CD4-positive, alpha-beta memory T cell (primary cell): ENCODE measurements around the gene MAGIX. TPM values are rescaled to one million over a fixed set of nuclear protein-coding genes. Genes with fewer than 3 reads are reported as not detected.

ENCODE experiments used
- CTCF ChIA-PET: fragments of 350-600 bp; sonication (Branson Sonifier 250); formaldehyde crosslinking; loops from one replicate; lab custom pipeline; 2021; ENCODE audit warnings: inconsistent platforms; ENCODE audit not compliant: partially characterized antibody; lab: Charles Lee
- POLR2A ChIA-PET: fragments of 350-600 bp; sonication (Branson Sonifier 250); formaldehyde crosslinking; loops from one replicate; lab custom pipeline; 2021; ENCODE audit not compliant: partially characterized antibody; lab: Charles Lee
- DNase-seq, 5 donors: peaks; one replicate each; pipeline versions ENCODE4 v3.0.0 to v3.0.0-alpha.2; 2020 to 2022; ENCODE audit warnings: mixed read lengths in 1 of 5
- H3K27ac ChIP-seq: one replicate; pipeline ENCODE4 v1.7.0; 2013; ENCODE audit warnings: low read depth, low read length
- H3K27me3 ChIP-seq: 2 replicates; pipeline ENCODE4 v1.7.0; 2013; ENCODE audit warnings: mild to moderate bottlenecking, low read length, moderate library complexity; ENCODE audit not compliant: insufficient read depth
- H3K36me3 ChIP-seq: 2 replicates; pipeline ENCODE4 v1.7.0; 2013; ENCODE audit warnings: mild to moderate bottlenecking, low read length, moderate library complexity; ENCODE audit not compliant: insufficient read depth
- H3K4me1 ChIP-seq: 2 replicates; pipeline ENCODE4 v1.7.0; 2013; ENCODE audit warnings: mild to moderate bottlenecking, low read length, moderate library complexity; ENCODE audit not compliant: insufficient read depth
- H3K4me3 ChIP-seq, 2 donors: one replicate each; pipeline ENCODE4 v1.7.0; 2013; ENCODE audit warnings: low read length in 2 of 2, mild to moderate bottlenecking in 1 of 2
- H3K9me3 ChIP-seq, 2 donors: one replicate each; pipeline ENCODE4 v1.7.0; 2013; ENCODE audit warnings: low read length in 2 of 2, control low read depth in 1 of 2; ENCODE audit not compliant: control insufficient read depth in 1 of 2
- H3K27ac Mint-ChIP-seq, 7 donors: one replicate each; pipeline ENCODE4 v1.8.0; 2020 to 2021; ENCODE audit warnings: mixed read lengths in 7 of 7, mild to moderate bottlenecking in 6 of 7, inconsistent platforms in 3 of 7, moderate library complexity in 3 of 7
- H3K27me3 Mint-ChIP-seq, 2 donors: one replicate each; pipeline ENCODE4 v1.8.0; 2020 to 2021; ENCODE audit warnings: mixed read lengths in 2 of 2
- H3K36me3 Mint-ChIP-seq, 2 donors: one replicate each; pipeline ENCODE4 v1.8.0; 2020 to 2021; ENCODE audit warnings: mixed read lengths in 2 of 2, inconsistent platforms in 1 of 2, mild to moderate bottlenecking in 1 of 2
- H3K4me1 Mint-ChIP-seq, 4 donors: one replicate each; pipeline ENCODE4 v1.8.0; 2020 to 2021; ENCODE audit warnings: mixed read lengths in 4 of 4, mild to moderate bottlenecking in 1 of 4
- H3K4me3 Mint-ChIP-seq, 8 donors: one replicate each; pipeline ENCODE4 v1.8.0; 2020 to 2021; ENCODE audit warnings: mixed read lengths in 8 of 8, mild to moderate bottlenecking in 7 of 8, moderate library complexity in 6 of 8, inconsistent platforms in 3 of 8
- H3K9me3 Mint-ChIP-seq, 8 donors: one replicate each; pipeline ENCODE4 v1.8.0; 2020 to 2021; ENCODE audit warnings: mixed read lengths in 8 of 8, mild to moderate bottlenecking in 5 of 8, inconsistent platforms in 3 of 8, moderate library complexity in 1 of 8
- intact Hi-C: fragments of 100-400 bp; cut with micrococcal nuclease; formaldehyde crosslinking; loops from one replicate; pipeline ENCODE4 v1.15.1; 2023
- polyA plus RNA-seq, 2 donors: library from polyadenylated mRNA; unstranded; fragments of 300-500 nt; fragmentation: Illumina TruSeq; gene quantifications; one replicate each; pipeline ENCODE4 v1.2.3, GENCODE V29; 2021
- total RNA-seq, 2 experiments: library from RNA; stranded (reverse); gene quantifications; one replicate each; pipeline ENCODE4 v1.2.3, GENCODE V29; 2021

Gene MAGIX
- total and polyA plus RNA-seq, 4 experiments from 2014 or later = 0.21 to 2.2 (median 1.3) TPM

DNA sequence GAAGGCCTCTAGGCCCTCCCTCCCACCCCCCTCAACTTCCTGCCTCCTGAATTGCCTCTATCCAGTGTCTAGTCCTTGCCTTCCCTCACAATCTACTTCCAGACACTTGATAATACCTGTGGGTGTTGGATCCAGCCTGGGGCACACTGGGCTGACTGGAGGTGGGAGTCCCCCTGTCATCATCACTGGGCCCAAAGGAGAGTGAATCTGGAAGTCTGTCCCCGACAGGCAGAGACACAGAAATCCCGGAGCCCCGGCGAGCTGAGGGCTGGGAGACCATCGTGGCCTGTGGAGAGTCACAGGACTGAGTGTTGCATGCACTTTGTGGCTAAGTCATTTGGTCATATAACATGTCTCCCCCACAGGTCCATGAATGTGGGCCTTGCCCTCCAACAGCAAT lies 45.8 kb downstream of the MAGIX start:
- CTCF ChIA-PET = no interaction called here
- no peaks in the 10 kb centered on the region for H3K36me3 ChIP-seq
- no peak overlapping the region for H3K4me3 Mint-ChIP-seq
- H3K36me3 Mint-ChIP-seq = no peaks in the 10 kb centered on the region
- POLR2A ChIA-PET = no interaction called here
- no peak overlapping the region for H3K27ac Mint-ChIP-seq
- intact Hi-C loops = no loop called here
- no peaks in the 10 kb centered on the region for H3K4me1 Mint-ChIP-seq
- no peaks in the 10 kb centered on the region for H3K4me1 ChIP-seq
- no peaks in the 10 kb centered on the region for H3K9me3 ChIP-seq
- H3K27me3 Mint-ChIP-seq = peaks cover 1 to 3% of the 10 kb centered on the region in 2 donors
- H3K27ac ChIP-seq = no peak overlapping the region
- no peaks in the 10 kb centered on the region for H3K27me3 ChIP-seq
- H3K9me3 Mint-ChIP-seq = no peaks in the 10 kb centered on the region
- H3K4me3 ChIP-seq = no peak overlapping the region
- no peak for DNase-seq

DNA sequence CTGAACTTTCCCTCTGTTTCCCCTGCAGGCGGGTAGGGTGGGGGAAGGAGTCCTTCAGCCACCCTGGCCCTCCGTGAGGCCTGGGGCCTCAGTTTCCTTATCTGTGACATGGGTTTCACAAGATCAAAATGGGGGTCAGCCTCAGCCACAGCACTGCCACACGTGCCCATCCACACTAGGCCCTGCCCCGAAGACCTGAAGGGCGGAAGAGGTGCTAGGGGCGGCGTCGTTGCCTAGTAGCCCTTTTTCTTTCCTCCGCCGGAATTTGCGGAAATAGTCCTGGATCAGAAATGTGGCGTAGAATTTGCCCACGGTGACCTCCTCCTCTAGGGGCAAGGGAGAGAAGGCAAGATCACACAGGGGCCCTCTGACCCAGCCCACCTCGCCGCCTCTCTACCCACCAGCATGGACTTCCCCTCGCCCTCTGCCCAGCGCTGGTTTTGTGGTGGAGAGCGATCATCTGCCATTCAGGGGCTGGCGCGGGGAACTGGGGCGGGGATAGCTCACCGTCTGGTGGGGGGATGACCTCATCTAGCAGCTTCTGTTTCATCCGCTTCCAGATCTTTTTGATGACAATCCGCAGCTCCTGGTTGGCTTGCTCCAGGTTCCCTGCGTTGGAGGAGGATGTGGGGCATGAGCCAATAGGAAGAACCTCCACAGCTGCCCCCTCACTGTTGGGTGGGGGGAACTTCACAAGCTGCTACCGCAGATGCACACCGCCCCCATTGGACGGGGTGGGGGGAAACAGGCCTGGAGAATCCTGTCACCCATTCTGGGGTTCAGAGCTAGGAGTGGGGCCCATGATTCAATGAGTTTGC lies 47.1 kb downstream of the MAGIX start:
- POLR2A ChIA-PET = no interaction called here
- CTCF ChIA-PET = interaction anchor here (1.1 kb wide), 1 partner anchor 17 kb away, joined by 3 read pairs; no protein-coding TSS in a partner anchor
- H3K27me3 ChIP-seq = no peaks in the 10 kb centered on the region
- no peak for DNase-seq
- Mint-ChIP-seq H3K4me1 (no peaks in the 10 kb centered on the region), H3K4me3 (peak overlapping the region in 1 of 8 donors; percentile 36), H3K36me3 (no peaks in the 10 kb centered on the region), H3K27ac (no peak overlapping the region), H3K9me3 (no peaks in the 10 kb centered on the region), H3K27me3 (peaks cover 1 to 3% of the 10 kb centered on the region in 2 donors)
- no peaks in the 10 kb centered on the region for H3K9me3 ChIP-seq
- H3K4me1 ChIP-seq = no peaks in the 10 kb centered on the region
- H3K27ac ChIP-seq = no peak overlapping the region
- no peaks in the 10 kb centered on the region for H3K36me3 ChIP-seq
- no peak overlapping the region for H3K4me3 ChIP-seq
- intact Hi-C loops = no loop called here

DNA sequence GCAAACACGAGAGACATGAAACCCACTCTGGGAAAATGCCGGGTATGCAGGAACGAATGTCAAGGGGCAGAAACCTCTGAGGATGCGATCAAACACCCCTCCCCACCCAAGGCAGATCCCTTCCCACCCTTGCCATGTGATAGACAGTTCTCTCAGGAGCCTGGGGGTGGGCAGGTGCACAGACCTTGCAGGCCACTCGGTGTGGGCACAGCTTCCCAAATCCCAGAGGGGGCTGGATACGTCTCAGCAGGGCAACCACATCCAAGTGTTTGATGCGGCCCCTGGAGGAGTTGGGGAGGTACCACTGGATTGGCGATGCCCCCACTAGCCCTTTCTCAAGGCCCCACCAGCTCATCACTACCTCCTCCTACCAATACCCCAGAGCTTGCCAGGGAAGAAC lies 47.8 kb downstream of the MAGIX start:
- DNase-seq = no peak
- no peaks in the 10 kb centered on the region for H3K36me3 ChIP-seq
- ChIA-PET CTCF (interaction anchor here (1.1 kb wide), 1 partner anchor 18 kb away, joined by 3 read pairs; no protein-coding TSS in a partner anchor), POLR2A (no interaction called here)
- no peaks in the 10 kb centered on the region for H3K27me3 ChIP-seq
- Mint-ChIP-seq H3K27me3 (peaks cover 1 to 3% of the 10 kb centered on the region in 2 donors), H3K9me3 (no peaks in the 10 kb centered on the region), H3K27ac (no peak overlapping the region), H3K36me3 (no peaks in the 10 kb centered on the region), H3K4me3 (no peak overlapping the region), H3K4me1 (no peaks in the 10 kb centered on the region)
- intact Hi-C loops = no loop called here
- H3K9me3 ChIP-seq = no peaks in the 10 kb centered on the region
- no peaks in the 10 kb centered on the region for H3K4me1 ChIP-seq
- no peak overlapping the region for H3K4me3 ChIP-seq
- no peak overlapping the region for H3K27ac ChIP-seq

DNA sequence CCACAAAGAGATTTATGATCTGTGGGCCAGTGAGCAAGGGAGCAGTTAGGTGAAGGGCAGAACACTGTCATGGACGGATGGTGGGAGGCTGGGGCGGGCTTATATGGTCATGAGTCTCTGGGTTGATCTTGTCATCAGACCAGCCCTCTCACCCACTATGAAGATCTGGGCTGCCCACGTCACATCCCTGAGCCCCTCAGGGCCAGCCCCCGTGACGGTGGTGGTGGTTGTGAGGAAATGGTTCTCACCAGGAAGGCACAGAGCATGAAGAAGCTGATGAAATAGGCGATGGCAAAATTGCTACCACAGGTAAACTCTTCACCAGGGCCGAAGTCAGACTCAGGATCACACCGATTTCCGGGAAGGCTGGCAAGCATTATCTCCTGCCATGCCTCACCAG lies 48.5 kb downstream of the MAGIX start:
- no peak overlapping the region for H3K4me3 ChIP-seq
- Mint-ChIP-seq H3K27me3 (peaks cover 1 to 3% of the 10 kb centered on the region in 2 donors), H3K9me3 (no peaks in the 10 kb centered on the region), H3K27ac (no peak overlapping the region), H3K4me3 (no peak overlapping the region), H3K4me1 (no peaks in the 10 kb centered on the region), H3K36me3 (no peaks in the 10 kb centered on the region)
- no peaks in the 10 kb centered on the region for H3K4me1 ChIP-seq
- H3K36me3 ChIP-seq = no peaks in the 10 kb centered on the region
- no peaks in the 10 kb centered on the region for H3K27me3 ChIP-seq
- CTCF ChIA-PET = no interaction called here
- intact Hi-C loops = no loop called here
- DNase-seq = no peak
- POLR2A ChIA-PET = no interaction called here
- H3K9me3 ChIP-seq = no peaks in the 10 kb centered on the region
- no peak overlapping the region for H3K27ac ChIP-seq

DNA sequence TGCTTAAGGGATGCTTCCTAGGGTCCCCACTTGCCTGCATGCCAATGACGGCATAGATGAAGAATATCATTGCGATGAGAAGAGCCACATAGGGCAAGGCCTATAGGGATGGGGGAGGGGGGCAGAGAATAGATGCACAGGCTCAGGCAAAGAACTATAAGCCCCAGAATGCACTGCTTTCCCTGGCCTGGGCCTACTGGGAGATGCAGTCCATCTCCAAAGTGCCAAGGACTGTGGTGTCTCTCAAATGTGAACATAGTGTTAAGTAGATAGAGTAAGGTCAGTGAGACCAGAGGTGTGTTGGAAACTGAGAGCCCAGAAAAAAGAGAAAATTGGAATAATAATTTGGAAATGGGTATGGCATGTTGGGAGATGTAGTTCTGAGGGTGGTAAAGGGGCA lies 49.7 kb downstream of the MAGIX start:
- H3K4me1 ChIP-seq = no peaks in the 10 kb centered on the region
- Mint-ChIP-seq H3K9me3 (no peaks in the 10 kb centered on the region), H3K36me3 (no peaks in the 10 kb centered on the region), H3K4me1 (no peaks in the 10 kb centered on the region), H3K4me3 (no peak overlapping the region), H3K27ac (no peak overlapping the region), H3K27me3 (peaks cover 1 to 3% of the 10 kb centered on the region in 2 donors)
- no peak for DNase-seq
- no peak overlapping the region for H3K27ac ChIP-seq
- H3K36me3 ChIP-seq = no peaks in the 10 kb centered on the region
- H3K27me3 ChIP-seq = no peaks in the 10 kb centered on the region
- ChIA-PET POLR2A (no interaction called here), CTCF (no interaction called here)
- intact Hi-C loops = no loop called here
- no peaks in the 10 kb centered on the region for H3K9me3 ChIP-seq
- H3K4me3 ChIP-seq = no peak overlapping the region

DNA sequence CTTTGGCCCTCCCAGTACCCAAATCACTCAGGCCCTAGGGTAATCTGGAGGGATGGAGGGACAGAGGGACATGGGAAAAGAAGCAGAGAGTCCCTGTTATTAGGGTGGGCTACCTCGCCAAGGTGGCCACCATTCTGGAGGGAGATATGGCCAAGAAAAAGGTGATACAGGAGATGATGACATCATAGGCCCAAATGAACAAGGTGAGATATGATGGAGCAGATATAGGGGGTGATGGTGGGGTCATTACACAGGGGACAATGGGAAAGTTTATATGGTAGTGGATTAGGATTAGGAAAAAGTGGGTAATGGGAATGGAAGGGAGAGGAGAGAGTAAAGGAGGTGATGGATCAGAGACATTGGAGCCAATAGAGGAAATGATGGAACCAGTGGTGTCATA lies 50.3 kb downstream of the MAGIX start:
- Histone ChIP-seq H3K27me3 (no peaks in the 10 kb centered on the region), H3K36me3 (no peaks in the 10 kb centered on the region), H3K4me3 (no peak overlapping the region), H3K27ac (no peak overlapping the region), H3K9me3 (no peaks in the 10 kb centered on the region), H3K4me1 (no peaks in the 10 kb centered on the region)
- Mint-ChIP-seq H3K9me3 (no peaks in the 10 kb centered on the region), H3K36me3 (no peaks in the 10 kb centered on the region), H3K4me3 (no peak overlapping the region), H3K27me3 (peaks cover 1 to 3% of the 10 kb centered on the region in 2 donors), H3K4me1 (no peaks in the 10 kb centered on the region), H3K27ac (no peak overlapping the region)
- no peak for DNase-seq
- intact Hi-C loops = no loop called here
- ChIA-PET CTCF (no interaction called here), POLR2A (no interaction called here)

DNA sequence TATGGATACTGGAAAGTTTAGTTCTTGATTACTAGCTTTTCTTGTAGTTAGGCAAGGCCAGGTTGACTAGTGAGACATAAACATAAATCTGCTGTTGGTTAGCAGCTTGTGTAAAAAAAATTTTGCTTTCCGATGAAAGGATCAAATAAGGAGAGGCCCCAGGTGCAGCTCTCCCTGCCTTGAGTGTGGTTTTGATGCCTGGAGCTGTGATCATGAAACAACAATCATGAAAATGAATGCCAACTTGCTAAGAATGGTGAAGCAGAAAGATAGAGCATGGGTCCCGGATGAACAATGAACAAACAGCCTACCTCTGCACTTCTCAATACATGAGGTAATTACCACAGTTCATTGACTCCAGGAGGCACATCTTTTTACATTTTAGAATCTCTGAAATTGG lies 51.9 kb downstream of the MAGIX start:
- Histone ChIP-seq H3K36me3 (no peaks in the 10 kb centered on the region), H3K9me3 (no peaks in the 10 kb centered on the region), H3K27me3 (no peaks in the 10 kb centered on the region), H3K4me1 (no peaks in the 10 kb centered on the region), H3K27ac (no peak overlapping the region), H3K4me3 (no peak overlapping the region)
- ChIA-PET CTCF (no interaction called here), POLR2A (no interaction called here)
- no peak overlapping the region for H3K27ac Mint-ChIP-seq
- no peak for DNase-seq
- H3K36me3 Mint-ChIP-seq = no peaks in the 10 kb centered on the region
- intact Hi-C loops = no loop called here
- H3K27me3 Mint-ChIP-seq = peaks cover 1 to 3% of the 10 kb centered on the region in 2 donors
- no peak overlapping the region for H3K4me3 Mint-ChIP-seq
- no peaks in the 10 kb centered on the region for H3K9me3 Mint-ChIP-seq
- no peaks in the 10 kb centered on the region for H3K4me1 Mint-ChIP-seq
